Nucleus accumbens (tissue), 56 donors: ENCODE data around the gene YIF1A.
A peak's percentile ranks its signal among the peaks of the same experiment; 100 is the strongest.
"Not testable (repeated sequence)": the region's sequence is repeated elsewhere in the genome, so short reads cannot be mapped to it uniquely, and the experiment has no call there.

Source experiments
- DNase-seq, 56 donors: peaks; one replicate each; lab custom pipeline; 2025; lab: John Stamatoyannopoulos, UW

YIF1A gene

DNA sequence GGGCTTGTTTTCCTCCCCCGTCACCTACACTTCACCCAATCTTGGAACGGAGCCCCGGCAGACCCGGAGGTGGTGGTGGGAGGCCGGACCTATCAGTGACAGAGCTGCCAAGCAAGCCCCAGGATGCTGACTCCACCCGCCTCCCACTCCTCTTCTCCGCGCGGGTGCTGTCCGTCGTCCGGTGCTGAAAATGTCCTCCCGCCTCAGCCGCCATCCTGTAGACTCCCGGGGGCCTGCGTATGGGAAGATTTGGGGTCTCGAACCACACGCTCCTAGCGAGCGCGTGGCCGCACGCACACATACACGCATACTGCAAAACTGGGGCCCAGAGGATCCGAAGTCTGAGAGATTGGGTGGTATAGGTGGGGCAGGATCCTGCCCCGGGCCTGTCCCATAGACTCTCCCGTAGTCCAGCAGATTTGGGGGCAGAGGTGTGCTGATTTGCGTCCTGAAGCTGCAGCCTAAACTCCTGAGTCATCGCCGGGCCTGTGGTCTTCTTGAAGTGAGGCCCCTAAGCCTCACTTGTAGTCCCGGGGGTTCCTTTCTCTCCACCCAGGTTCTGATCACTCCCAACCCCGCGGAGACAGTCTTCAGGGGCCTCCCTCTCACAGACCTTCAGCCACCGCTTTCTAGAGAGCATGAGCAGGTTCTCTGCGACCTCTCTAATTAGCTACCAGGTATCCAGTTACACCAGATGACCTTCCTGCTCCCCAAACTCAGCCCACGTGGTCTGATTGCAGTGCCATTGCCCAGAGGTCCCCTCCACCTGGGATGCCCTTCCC, 796 bp upstream of the YIF1A start:
- peak in 17 of 56 donors; percentile 59 to 85 (median 75) for DNase-seq

DNA sequence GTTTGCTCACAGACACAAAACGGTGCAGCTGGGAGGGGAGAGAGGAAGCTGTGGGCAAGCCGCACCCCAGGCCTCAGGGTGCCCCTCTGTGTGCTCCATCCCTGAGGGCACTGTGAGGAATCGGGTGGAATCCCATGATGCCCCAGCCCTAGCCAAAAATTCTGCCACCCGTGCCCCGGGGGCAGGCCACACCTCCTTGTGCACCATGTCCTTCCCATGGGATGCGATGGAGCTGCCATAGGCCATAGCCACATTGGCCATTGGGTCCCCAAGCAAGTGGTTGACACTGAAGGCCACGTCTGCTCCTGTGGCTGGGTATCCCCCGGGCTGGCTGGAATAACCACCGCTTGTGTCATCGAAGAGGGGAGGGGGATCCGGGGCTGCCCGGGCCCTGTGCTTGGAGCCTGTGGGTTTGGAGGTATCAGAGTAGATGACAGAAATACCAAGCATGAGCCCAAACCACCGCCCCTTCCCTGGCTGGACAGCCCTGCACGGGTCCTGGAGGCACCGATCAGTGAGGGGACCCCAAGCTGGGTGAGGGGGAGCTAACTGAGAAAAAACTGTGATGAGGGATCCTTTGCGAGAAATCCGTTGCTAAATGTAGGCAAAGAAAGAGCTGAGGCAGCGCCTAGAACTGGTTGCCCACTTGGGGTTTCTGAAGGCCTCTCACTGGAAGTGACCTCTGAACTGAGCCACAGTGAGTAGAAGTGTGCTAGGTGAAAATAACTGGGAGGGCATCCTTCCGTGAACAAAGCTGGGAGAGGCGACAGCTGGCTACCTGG, 863 bp downstream of the YIF1A start:
- no peak for DNase-seq

DNA sequence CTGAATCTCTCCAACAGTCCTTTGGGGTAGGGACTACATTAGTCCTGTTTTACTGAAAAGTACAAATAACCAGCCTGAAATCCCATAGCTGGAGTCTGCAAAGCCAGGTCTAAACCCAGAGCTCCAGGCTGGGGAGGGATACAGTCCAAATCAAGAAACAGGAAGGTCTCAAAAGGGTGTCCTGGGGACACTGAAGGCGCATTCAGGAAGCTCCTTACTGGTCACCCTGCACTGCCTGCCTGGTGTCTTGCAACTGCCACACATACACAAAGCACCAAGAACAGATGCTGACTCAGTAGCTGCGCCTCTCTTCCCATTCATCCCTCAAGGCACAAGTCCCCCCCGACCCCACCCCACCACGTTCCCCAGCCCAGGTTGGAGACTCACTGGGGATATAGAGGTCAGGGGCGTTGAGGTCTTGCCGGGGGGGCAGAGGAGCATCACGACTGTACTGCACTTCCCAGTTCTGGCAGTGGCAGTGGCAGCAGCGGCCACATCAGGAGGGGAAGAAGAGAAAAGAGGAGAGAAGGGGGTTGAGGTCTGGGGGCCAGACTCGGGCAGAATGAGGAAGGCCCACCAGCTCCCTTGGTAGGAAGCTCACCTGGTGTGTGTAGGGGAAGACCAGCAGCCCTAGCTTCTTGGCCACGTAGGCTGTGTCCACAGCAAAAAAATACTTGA, 1.6 kb downstream of the YIF1A start:
- no peak for DNase-seq

DNA sequence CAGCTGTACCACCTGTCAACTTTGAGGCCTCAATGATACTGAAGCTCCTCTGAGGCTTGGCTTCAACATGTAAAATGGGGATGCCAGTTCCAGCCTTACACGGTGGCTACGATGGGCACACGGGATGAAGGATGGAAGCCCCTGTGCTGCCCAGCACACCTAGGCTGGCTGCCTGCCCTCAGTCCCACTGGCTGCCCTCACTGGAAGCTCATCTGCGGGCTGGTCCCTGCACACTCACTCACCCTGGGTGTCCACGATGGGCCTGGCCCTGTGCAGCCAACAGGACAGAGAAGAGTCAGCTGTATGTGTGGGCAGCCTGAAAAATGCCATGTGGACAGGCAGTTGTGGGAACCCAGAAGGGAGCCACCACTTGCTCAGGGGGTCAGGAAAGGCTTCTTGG, 2.2 kb downstream of the YIF1A start:
- no peak for DNase-seq

DNA sequence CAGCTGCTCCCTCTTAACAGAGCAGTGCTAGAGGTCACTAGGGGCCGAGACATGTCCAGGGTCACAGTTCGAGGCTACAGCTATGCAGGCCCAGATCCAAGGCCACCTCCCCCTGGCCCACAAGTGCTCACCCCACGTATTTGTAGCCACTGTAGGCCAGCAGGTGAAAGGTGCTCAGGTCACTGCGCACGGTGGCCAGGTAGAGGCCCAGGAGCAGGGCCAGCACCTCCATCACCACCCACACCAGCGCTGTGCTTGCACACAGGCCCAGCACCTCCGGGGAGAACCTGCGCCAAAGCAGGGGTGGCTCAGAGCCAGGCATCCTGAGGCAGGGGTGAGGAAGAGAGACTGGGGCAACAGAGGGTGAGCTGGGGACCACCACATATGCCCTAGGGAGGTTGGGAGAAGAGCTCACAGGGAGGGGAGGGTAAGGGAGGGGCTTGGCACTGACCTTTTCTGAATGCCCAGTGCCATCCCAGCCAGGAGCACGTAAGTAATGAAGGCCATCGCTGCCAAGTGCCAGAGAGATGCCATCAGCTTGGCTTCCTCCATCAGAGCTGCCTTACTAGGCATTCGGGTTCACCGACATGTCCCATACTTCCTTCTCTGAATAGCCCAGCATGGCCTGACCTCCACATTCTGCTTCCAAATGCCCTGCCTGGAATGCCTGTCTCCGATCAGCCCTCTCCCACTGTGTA, 3.5 kb downstream of the YIF1A start:
- DNase-seq = no peak

DNA sequence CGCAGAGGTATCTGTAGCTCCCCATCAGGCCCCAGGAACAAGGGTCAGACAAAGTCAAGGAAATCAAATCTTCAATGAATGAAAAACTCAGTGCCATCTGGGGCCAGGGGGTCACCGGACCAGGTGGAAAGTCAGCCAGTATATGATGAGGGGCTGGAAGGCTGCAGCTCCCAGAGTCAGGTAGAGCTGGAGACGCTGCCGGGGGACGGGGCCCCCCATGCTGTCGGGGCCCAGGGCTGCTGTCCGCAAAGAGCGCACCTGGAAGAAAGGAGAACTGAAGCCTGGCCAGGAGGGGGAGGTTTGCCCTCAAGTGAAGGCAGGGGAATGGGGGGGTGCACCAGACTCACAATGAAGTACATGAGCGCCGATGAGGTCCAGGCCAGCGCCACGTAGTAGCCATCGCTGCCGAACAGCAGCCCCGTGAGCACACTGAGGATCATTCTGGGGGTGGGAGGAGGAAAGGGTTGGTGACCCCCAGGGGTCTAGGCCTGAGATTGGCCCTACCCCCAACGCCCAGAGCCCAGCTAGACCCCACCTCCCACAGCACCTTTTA, 4.3 kb downstream of the YIF1A start:
- DNase-seq = no peak

DNA sequence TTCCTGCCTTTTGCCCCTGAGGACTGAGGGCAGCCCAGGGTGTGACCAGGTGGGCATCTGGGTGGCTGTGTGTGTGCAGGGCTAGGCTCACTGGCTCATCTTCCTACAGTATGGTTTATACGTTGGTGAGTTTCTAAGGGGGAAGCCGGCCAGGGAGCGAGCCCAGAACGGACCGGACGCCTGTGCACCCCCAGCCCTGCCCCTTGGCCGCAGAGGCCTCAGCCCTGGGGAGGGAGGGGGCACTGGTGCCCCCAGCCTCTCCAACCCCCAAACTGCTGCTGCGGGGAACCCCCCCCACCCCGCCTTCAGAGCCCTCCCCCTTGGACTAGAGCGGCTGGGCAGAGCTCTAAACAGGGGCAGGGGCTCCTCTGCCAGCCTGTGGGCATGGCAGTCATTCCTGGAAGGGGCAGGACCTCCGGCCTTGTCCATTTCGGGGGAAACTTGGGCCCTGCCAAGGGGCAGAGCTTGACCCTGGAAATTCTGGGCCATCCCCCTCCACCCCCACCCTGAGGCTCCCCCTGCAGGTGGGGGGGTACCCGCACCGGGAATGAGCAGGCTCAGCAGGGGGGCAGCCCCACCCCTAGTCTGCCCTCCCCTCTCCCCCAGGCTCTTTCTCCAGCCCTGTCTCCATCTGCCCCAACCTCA, 5.4 kb downstream of the YIF1A start:
- no peak for DNase-seq

DNA sequence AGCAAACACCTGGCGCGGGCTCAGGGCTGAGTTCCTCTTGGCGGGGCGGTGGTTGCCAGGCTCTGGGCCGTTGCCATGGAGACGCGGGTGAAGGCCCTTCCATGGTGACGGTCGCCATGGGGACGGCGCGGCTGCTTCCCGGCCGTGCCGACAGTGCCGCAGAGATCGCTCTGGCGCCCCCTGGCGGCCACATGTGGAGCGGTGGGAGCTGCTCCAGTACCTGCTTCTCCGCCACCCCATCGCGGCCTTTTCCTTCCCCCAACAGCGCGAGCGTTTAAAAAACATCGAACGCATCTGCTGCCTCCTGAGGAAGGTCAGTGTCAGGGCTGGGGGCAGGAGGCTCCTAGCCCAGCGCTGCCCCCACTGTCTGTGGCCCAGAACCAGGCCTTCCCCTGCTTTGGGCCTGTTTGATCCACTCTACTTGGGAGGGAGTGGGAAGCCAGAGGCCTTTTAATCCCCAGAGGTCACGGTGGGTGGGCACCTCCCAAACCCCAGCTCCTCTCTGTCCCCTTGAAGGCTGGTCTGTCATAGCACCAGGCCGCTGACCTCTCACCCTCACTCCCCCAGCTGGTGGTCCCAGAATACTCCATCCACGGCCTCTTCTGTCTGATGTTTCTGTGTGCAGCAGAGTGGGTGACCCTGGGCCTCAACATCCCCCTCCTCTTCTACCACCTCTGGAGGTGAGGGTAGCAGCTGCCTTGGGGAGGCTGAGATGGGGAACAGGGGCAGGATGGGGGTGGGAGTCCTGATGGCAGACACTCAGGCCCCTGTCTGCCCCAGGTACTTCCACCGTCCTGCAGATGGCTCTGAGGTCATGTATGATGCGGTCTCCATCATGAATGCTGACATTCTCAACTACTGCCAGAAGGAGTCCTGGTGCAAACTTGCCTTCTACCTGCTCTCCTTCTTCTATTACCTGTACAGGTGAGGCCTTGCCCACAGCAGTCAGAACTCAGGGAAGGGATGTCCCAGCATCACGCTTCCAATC, 6.2 kb downstream of the YIF1A start:
- DNase-seq = peak; percentile 76 to 100 (median 96)

DNA sequence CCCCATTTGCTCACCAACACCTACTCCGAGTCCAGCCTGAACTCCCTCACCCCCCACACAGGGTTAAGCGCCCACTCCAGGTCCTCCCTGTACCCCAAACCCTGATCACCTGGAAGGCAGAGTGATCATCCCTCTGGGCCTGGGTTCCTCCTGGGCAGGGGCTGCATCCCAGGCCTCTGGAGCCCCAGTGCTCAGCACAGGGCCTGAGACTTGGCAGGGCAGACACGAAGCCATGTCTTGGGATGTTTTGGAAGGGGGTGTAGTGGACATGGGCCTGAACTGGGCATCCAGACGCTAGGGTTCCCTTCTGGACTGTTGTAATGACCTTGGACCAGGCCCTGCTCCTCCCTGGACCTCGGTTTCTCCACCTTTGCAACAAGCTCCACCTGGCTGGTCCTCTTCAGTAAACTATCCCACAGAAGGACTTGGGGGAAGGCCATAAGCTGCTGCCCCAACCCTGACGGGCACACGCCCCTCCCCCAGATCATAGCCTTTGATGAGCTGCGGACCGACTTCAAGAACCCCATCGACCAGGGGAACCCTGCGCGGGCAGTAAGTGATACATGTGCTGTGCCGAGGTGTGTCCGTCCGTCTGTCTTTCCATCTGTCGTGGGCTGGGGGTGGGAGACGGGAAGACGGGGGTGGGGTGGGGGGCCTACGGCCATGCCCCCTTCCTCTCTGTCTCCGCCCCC, 7.0 kb downstream of the YIF1A start:
- DNase-seq = no peak

DNA sequence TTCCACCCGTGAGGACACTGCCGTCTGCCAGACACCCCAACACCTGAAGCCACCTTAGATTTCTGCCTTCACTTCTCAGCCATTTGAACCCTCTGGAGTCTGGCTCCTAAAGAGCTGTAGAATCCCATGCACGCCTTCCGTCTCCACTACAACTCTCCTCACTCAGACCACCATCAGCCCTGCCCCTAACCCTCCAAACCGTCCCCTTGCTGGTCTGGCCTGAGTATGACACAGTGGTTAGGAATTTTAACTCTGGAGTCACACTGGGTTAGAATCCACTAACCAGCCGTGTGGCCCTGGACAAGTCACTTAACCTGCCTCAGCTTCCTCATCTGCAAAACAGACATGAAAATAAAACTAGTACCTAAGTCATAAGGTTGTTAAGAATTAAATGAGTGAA, 7.9 kb downstream of the YIF1A start:
- no peak for DNase-seq

DNA sequence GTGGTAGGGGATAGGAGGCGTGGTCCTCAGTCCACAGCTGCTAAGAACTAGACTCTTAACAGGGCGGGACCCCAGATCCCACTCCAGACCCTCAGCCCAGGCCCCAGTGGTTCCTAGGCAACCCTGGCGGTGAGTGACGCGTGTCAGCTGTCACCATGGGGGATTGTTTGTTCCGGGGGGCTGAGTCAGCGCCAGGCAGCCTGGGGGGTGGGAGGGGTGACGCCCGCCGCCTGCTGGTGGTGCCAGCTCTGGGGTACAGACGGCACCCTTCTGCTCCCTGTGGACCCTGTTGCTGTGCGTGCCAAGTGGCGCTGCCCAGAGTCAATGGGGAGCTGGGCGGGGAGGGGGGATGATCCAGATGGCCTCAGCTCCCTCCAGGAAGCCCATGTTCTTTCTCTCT, 8.5 kb downstream of the YIF1A start:
- DNase-seq = peak in 1 of 56 donors; percentile 74

DNA sequence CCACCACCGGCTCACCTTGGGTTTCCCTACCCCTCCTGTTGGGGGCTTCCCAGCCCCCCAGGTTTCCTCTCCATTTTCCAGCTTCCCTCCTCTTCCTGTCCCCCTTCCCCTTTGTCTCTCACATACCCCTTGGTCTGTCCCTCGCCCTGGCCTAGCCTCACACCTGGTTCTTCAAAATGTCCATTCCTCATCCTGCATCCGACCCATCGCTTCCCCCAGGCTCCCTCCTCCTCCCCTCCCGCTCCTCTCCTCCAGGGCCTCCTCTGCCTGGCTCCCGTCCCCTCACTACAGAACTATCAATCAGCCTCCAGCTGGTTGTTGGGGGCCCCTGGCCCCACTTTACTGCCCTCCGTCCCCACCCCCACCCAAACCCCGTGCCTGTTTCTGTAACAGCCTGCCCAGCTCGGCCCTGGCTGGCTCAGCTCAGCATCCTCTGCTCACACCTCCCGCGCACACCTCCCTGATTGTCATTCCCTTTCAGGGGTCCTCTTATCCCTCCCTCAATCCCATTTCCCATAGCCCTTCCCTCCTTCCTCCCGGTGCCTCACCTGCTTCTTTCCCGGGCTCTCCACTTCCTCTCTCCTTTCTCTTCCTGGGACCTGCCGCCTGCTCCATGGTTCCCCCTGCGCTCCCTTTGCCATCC, 9.7 kb downstream of the YIF1A start:
- peak in 1 of 56 donors; percentile 23 for DNase-seq

DNA sequence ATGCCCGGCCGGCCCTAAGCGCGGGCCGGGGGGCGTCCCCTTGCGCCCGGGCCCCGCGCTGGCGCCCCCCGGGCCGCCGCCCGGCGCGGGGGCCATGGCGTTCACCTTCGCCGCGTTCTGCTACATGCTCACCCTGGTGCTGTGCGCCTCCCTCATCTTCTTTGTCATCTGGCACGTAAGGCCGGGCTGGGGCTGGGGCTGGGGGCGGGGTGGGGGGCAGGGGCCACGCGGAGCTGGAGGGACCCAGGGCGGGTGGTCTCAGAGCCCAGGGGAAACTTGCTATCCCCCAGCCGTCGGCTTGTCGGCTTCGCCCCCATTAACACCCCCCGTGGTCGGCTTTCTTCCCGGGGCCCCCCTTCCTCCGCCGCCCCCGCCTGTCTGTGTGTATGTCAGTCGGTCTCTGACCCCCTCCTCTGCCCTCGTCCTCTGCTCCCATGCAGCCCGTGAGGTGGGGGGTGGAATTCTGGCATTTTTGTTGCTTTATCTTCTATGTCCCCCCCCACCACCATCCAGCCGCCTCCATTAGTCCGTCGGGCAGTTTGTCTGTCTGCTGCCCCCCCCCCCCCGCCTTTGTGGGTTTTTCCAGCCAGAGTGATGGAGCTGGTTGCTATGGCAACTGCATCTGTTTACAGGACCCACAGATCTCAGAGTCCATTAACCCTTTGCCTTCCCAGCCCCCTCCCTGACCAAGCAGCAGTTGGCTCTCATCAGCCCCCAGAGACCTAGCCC, 10.4 kb downstream of the YIF1A start:
- DNase-seq = peak in 2 of 56 donors; percentile 24 to 52

DNA sequence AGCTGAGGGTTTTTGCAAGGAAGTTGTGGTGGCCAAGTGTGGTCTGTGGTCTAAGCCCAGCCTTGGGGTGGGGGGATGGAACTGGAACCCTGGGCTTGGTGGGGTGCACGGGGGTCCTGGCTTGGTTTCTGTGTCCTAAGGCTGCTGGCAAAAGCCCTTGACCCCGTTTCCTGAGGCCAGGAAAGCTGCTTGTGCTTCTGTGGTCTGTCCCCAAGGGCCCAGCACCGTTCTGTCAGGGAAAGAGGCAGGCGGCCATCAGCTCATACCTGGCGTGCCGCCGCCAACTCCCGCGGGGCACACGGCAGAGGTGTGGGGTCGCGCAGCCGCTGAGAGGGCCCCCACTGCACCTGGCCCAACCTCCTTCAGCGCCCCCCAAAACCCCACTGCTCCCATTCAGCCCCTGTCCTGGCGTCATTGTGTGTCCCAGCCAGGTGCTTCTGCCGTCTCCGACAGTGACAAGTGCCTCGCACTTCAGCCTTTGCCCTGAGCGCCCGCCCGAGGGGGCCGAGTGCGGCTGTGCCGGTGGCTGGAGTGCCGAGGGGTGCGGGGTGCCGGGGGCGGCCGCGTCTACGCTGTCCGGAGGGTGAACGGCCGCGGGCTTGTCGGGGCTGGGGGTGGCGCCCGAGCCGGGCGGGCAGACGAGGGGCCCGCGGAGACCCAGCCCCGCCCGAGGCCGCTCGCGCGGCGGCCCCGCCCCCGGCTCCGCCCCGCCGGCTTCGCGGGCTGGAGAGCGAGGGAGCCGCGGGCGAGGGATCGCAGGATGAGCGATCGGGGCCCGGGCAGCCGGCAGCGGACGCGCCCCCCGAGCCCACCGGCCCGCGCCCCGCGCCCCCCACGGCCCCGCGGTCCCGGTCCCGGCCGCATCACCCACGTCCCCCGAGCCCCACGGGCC, 11.2 kb downstream of the YIF1A start, which contains the start of gene CNIH2:
TSS of gene CNIH2 (plus strand) at position 705 of the 892 bp plus-strand sequence. CDS start 282 bp downstream, outside the sequence.
- peak in 4 of 56 donors; percentile 25 to 52 (median 34) for DNase-seq

DNA sequence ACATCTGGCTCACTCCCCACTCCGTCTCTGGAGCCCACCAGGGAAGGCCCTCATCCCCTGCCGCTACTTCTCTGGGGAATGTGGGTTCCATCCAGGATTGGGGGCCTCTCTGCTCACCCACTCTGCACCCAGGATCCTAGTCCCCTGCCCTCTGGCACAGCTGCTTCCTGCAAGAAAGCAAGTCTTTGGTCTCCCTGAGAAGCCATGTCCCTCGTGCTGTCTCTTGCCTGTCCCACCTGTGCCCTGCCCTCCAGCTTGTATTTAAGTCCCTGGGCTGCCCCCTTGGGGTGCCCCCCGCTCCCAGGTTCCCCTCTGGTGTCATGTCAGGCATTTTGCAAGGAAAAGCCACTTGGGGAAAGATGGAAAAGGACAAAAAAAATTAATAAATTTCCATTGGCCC, 11.9 kb downstream of the YIF1A start:
- DNase-seq = not testable (repeated sequence)

DNA sequence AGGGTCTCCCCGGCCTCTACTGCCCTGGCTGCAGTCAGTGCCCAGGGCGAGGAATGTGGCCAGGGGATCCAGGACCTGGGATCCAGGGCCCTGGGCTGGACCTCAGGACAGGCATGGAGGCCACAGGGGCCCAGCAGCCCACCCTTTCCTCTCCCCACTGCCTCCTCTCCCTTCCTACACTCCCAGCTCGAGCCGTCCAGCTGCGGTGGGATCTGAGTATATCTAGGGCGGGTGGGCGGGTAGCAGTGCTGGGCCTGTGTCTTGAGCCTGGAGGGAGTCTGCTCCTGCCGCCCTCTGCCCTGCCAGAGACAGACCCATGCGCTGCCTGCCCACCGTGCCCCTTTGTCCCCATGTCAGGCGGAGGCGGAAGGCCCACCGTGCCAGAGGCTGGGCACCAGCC, 12.3 kb downstream of the YIF1A start:
- DNase-seq = not testable (repeated sequence)
